HepG2 (cell line): ENCODE data around the gene CEP20. TPM values are rescaled to one million over a fixed set of nuclear protein-coding genes. Genes with fewer than 3 reads are reported as not detected.

Experiments
- FOXC1 ChIP-seq: sonication (generic); formaldehyde crosslinking; IDR thresholded peaks from 2 replicates; pipeline ENCODE4 v1.8.0; 2022; ENCODE audit warnings: mild to moderate bottlenecking, missing genetic modification reagents, borderline replicate concordance
- HNRNPH1 ChIP-seq: fragments of 200-400 bp; formaldehyde crosslinking; optimal IDR thresholded peaks from 2 replicates; pipeline ENCODE3; 2017; ENCODE audit warnings: mild to moderate bottlenecking, low read depth, low read length
- MED13 ChIP-seq: sonication (generic); formaldehyde crosslinking; IDR thresholded peaks from 2 replicates; pipeline ENCODE4 v1.5.0; 2020; ENCODE audit warnings: missing genetic modification reagents
- PCBP2 ChIP-seq: fragments of 200-400 bp; formaldehyde crosslinking; optimal IDR thresholded peaks from 2 replicates; pipeline ENCODE3; 2018; ENCODE audit warnings: low read length, low read depth; ENCODE audit not compliant: poor library complexity, severe bottlenecking
- RXRA ChIP-seq: sonication (generic); formaldehyde crosslinking; IDR thresholded peaks from 2 replicates; pipeline ENCODE4 v1.5.1; 2020; ENCODE audit warnings: missing genetic modification reagents
- ZBTB40 ChIP-seq, 2 experiments: fragments of 450-650 bp in 1 of 2; sonication (generic) in 1 of 2; formaldehyde crosslinking in 1 of 2; IDR thresholded peaks; 2 replicates each; pipeline versions ENCODE4 v1.6.1 to v1.8.0; 2016 to 2022; ENCODE audit warnings: antibody characterized with exemption in 1 of 2, mild to moderate bottlenecking in 1 of 2, missing genetic modification reagents in 1 of 2
- ZNF513 ChIP-seq: sonication (generic); formaldehyde crosslinking; conservative IDR thresholded peaks from 2 replicates; pipeline ENCODE4 v1.5.0; 2020; ENCODE audit warnings: missing genetic modification reagents
- ZNF580 ChIP-seq: IDR thresholded peaks from 2 replicates; pipeline ENCODE4 v1.6.1; 2016; ENCODE audit warnings: low read depth, borderline replicate concordance
- polyA plus RNA-seq, 8 experiments: library from polyadenylated mRNA; depleted of rRNA in 3 of 8; stranded (reverse) in 7 of 8; unstranded in 1 of 8; fragments of >200 nt; fragmentation: Illumina TruSeq in 4 of 8; extraction: Trizol in 4 of 8; gene quantifications; 2 replicates each; pipeline versions ENCODE4 v1.2.1 to v1.2.3, GENCODE V29; 2011 to 2016; ENCODE audit warnings: low read depth in 4 of 8, missing spikeins in 1 of 8, mixed read lengths in 1 of 8; ENCODE audit not compliant: insufficient read depth in 1 of 8
- total RNA-seq, 5 experiments: library from RNA; depleted of rRNA; stranded (reverse); fragments of >200 nt; fragmentation: Illumina TruSeq; extraction: Trizol; gene quantifications; 2 replicates each; pipeline ENCODE4 v1.2.3, GENCODE V29; 2016; ENCODE audit warnings: low read depth in 1 of 5
- TF ChIP-seq, protein P1 (sequence below): sonication (generic); formaldehyde crosslinking; IDR thresholded peaks from 2 replicates; pipeline ENCODE4 v1.4.0; 2020; ENCODE audit warnings: missing genetic modification reagents
- TF ChIP-seq, protein P2 (sequence below): sonication (generic); formaldehyde crosslinking; IDR thresholded peaks from 2 replicates; pipeline ENCODE4 v1.4.0; 2020; ENCODE audit warnings: missing genetic modification reagents, mild to moderate bottlenecking, borderline replicate concordance
- TF ChIP-seq, protein P3 (sequence below): sonication (generic); formaldehyde crosslinking; IDR thresholded peaks from 2 replicates; pipeline ENCODE4 v1.4.0; 2020; ENCODE audit warnings: low read depth, mild to moderate bottlenecking, missing genetic modification reagents

The CEP20 gene
- total and polyA plus RNA-seq, 2 of the 13 experiments (the other 11 are each of a cell fraction or from before 2014, with no cell fraction given) = 53.0 to 54.1 TPM

GRCh38 chr16:15899538-15900100, 11.2 kb upstream of the CEP20 start (continued):
- TF ChIP-seq, protein P1, sequence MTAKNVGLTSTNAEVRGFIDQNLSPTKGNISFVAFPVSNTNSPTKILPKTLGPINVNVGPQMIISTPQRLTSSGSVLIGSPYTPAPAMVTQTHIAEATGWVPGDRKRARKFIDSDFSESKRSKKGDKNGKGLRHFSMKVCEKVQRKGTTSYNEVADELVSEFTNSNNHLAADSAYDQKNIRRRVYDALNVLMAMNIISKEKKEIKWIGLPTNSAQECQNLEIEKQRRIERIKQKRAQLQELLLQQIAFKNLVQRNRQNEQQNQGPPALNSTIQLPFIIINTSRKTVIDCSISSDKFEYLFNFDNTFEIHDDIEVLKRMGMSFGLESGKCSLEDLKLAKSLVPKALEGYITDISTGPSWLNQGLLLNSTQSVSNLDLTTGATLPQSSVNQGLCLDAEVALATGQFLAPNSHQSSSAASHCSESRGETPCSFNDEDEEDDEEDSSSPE (CRISPR knock-in tag) = no peak
- TF ChIP-seq HNRNPH1 = no peak
- TF ChIP-seq, protein P2, sequence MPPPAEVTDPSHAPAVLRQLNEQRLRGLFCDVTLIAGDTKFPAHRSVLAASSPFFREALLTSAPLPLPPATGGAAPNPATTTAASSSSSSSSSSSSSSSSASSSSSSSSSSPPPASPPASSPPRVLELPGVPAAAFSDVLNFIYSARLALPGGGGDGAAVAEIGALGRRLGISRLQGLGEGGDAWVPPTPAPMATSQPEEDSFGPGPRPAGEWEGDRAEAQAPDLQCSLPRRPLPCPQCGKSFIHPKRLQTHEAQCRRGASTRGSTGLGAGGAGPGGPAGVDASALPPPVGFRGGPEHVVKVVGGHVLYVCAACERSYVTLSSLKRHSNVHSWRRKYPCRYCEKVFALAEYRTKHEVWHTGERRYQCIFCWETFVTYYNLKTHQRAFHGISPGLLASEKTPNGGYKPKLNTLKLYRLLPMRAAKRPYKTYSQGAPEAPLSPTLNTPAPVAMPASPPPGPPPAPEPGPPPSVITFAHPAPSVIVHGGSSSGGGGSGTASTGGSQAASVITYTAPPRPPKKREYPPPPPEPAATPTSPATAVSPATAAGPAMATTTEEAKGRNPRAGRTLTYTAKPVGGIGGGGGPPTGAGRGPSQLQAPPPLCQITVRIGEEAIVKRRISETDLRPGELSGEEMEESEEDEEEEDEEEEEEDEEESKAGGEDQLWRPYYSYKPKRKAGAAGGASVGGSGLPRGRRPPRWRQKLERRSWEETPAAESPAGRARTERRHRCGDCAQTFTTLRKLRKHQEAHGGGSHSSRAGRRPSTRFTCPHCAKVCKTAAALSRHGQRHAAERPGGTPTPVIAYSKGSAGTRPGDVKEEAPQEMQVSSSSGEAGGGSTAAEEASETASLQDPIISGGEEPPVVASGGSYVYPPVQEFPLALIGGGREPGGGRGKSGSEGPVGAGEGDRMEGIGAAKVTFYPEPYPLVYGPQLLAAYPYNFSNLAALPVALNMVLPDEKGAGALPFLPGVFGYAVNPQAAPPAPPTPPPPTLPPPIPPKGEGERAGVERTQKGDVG = no peak
- peak; percentile 81 for TF ChIP-seq ZNF580
- TF ChIP-seq, protein P3, sequence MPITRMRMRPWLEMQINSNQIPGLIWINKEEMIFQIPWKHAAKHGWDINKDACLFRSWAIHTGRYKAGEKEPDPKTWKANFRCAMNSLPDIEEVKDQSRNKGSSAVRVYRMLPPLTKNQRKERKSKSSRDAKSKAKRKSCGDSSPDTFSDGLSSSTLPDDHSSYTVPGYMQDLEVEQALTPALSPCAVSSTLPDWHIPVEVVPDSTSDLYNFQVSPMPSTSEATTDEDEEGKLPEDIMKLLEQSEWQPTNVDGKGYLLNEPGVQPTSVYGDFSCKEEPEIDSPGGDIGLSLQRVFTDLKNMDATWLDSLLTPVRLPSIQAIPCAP = no peak
- no peak for TF ChIP-seq FOXC1
- TF ChIP-seq ZNF513 (CRISPR knock-in tag) = 0 out of 2 replicates have a peak, but pooled peaks have one; percentile 54
- no peak for TF ChIP-seq PCBP2
- TF ChIP-seq RXRA (CRISPR knock-in tag) = peak; percentile 83
- TF ChIP-seq ZBTB40 (IDR thresholded peaks at IDR 0.05) = no peak
- no peak for TF ChIP-seq ZBTB40 (CRISPR knock-in tag; IDR thresholded peaks at IDR 0.05)
- TF ChIP-seq MED13 (CRISPR knock-in tag) = no peak
